Right lobe of liver (tissue), 4 donors: ENCODE data around the gene EPB41L4B.

Source experiments
- CTCF ChIP-seq, 4 donors: fragments of 200-600 bp in 3 of 4; fragments of 450-650 bp in 1 of 4; IDR thresholded peaks; one replicate each; pipeline versions ENCODE4 v1.5.1 to v1.8.0; 2016 to 2022; ENCODE audit warnings: antibody characterized with exemption in 4 of 4, mild to moderate bottlenecking in 2 of 4
- POLR2A ChIP-seq: fragments of 450-650 bp; IDR thresholded peaks from one replicate; pipeline ENCODE4 v1.6.1; 2017; ENCODE audit warnings: antibody characterized with exemption, mild to moderate bottlenecking
- donor health status: DM: no; HTN: no; CAD: no.
- donor health status: DM: no; HTN: no; CAD: no.
- donor health status: DM: no; HTN: yes; CAD: no.

DNA sequence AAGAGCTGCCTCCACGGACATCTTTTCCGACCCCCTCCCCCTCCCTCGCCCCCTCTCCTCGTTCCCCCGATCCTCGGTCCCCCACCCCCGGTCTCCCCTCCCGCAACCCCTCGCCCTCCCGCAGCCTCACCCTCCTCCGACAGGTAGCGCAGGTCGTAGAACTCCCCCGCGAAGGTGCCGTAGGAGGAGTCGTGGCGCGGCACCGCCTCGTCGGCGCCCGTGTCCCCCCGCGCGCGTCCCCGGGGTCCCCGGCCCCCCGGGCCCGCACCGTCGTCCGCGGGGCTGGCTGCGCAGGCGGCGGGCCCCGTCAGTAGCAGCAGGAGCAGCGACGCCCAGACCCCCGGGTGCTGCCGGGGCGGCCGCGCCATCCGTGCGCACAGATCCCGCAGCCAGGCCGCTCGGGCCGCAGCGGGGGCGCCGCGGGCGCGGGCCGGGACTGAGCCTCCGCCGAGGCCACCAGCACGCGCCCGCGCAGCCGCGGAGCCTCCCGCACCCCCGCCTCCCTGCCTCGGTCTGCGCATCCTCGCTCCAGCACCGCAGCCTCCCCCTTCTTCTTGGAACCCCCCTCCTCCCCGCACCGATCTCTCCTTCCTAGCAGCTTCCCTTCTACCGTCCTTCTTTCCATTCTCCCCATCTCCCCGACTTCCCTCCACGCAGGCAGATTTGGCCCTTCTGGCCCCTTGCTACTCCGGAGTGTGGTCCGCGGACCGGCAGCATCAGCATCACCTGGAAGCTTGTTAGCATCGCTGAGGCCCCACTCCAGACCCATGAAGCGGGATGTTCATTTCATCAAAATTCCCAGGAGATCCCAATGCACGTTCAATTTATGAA is 153.9 kb downstream of the EPB41L4B start, which contains the start of gene FRRS1L:
- TF ChIP-seq CTCF (IDR thresholded peaks at IDR 0.05) (no peak), POLR2A (no peak)
